Measurements from ENCODE around the gene CEP78.

Gene CEP78

GRCh38 chr9:78314953-78315870, 79.3 kb downstream of the CEP78 start:
- Histone ChIP-seq H3K36me3 (replicated peaks) (peaks cover 95% of the 10 kb centered on the region), H3K9me3 (no peaks in the 10 kb centered on the region), H3K4me1 (no peaks in the 10 kb centered on the region), H3K27me3 (ENCODE audit: low read depth) (no peaks in the 10 kb centered on the region), H3K4me3 (no peak overlapping the region)
- no peak for DNase-seq (ENCODE audit: low spot score in 2 of 2)
- in situ Hi-C loops (cut with MboI; ENCODE audit: low sequenced_read_pairs) = no loop called here

GRCh38 chr9:78316166-78316892, 80.5 kb downstream of the CEP78 start:
- in situ Hi-C loops (cut with MboI; ENCODE audit: low sequenced_read_pairs) = no loop called here
- Histone ChIP-seq H3K4me1 (no peaks in the 10 kb centered on the region), H3K27me3 (ENCODE audit: low read depth) (no peaks in the 10 kb centered on the region), H3K36me3 (replicated peaks) (peaks cover 95% of the 10 kb centered on the region), H3K4me3 (no peak overlapping the region), H3K9me3 (no peaks in the 10 kb centered on the region)
- no peak for DNase-seq (ENCODE audit: low spot score in 2 of 2)

GRCh38 chr9:78319197-78320029, 83.5 kb downstream of the CEP78 start:
- DNase-seq (ENCODE audit: low spot score in 2 of 2) = no peak
- H3K4me1 ChIP-seq = no peaks in the 10 kb centered on the region; the same call in 1 of the 2 replicates
- H3K9me3 ChIP-seq = no peaks in the 10 kb centered on the region
- in situ Hi-C loops (cut with MboI; ENCODE audit: low sequenced_read_pairs) = no loop called here
- no peak overlapping the region for H3K4me3 ChIP-seq
- peaks cover 97% of the 10 kb centered on the region for H3K36me3 ChIP-seq (replicated peaks)
- H3K27me3 ChIP-seq (ENCODE audit: low read depth) = no peaks in the 10 kb centered on the region

- Histone ChIP-seq H3K4me3 (no peak overlapping the region), H3K4me1 (peaks cover 4% of the 10 kb centered on the region), H3K36me3 (replicated peaks) (peaks cover 95% of the 10 kb centered on the region), H3K27me3 (ENCODE audit: low read depth) (no peaks in the 10 kb centered on the region), H3K9me3 (no peaks in the 10 kb centered on the region)
- DNase-seq (ENCODE audit: low spot score in 2 of 2) = no peak
- in situ Hi-C loops (cut with MboI; ENCODE audit: low sequenced_read_pairs) = no loop called here
Measured at GRCh38 chr9:78320030-78320693, 84.3 kb downstream of the CEP78 start.

GRCh38 chr9:78320875-78321496, 85.1 kb downstream of the CEP78 start:
- peaks cover 13% of the 10 kb centered on the region for H3K4me1 ChIP-seq
- no peak overlapping the region for H3K4me3 ChIP-seq
- H3K9me3 ChIP-seq = no peaks in the 10 kb centered on the region
- peaks cover 95% of the 10 kb centered on the region for H3K36me3 ChIP-seq (replicated peaks)
- DNase-seq (ENCODE audit: low spot score in 2 of 2) = no peak
- in situ Hi-C loops (cut with MboI; ENCODE audit: low sequenced_read_pairs) = no loop called here
- no peaks in the 10 kb centered on the region for H3K27me3 ChIP-seq (ENCODE audit: low read depth)

GRCh38 chr9:78321505-78321904, 85.6 kb downstream of the CEP78 start:
- H3K27me3 ChIP-seq (ENCODE audit: low read depth) = no peaks in the 10 kb centered on the region
- no peak overlapping the region for H3K4me3 ChIP-seq
- no peaks in the 10 kb centered on the region for H3K9me3 ChIP-seq
- H3K36me3 ChIP-seq (replicated peaks) = peaks cover 95% of the 10 kb centered on the region
- in situ Hi-C loops (cut with MboI; ENCODE audit: low sequenced_read_pairs) = no loop called here
- peaks cover 17% of the 10 kb centered on the region for H3K4me1 ChIP-seq
- no peak for DNase-seq (ENCODE audit: low spot score in 2 of 2)

GRCh38 chr9:78324068-78324650, 88.3 kb downstream of the CEP78 start:
- no peak for DNase-seq (ENCODE audit: low spot score in 2 of 2)
- Histone ChIP-seq H3K9me3 (no peaks in the 10 kb centered on the region), H3K36me3 (replicated peaks) (peaks cover 92% of the 10 kb centered on the region), H3K27me3 (ENCODE audit: low read depth) (no peaks in the 10 kb centered on the region), H3K4me1 (peaks cover 18% of the 10 kb centered on the region), H3K4me3 (no peak overlapping the region)
- in situ Hi-C loops (cut with MboI; ENCODE audit: low sequenced_read_pairs) = no loop called here

- Histone ChIP-seq H3K4me1 (peaks cover 23% of the 10 kb centered on the region), H3K4me3 (no peak overlapping the region), H3K9me3 (no peaks in the 10 kb centered on the region), H3K27me3 (ENCODE audit: low read depth) (no peaks in the 10 kb centered on the region), H3K36me3 (replicated peaks) (peaks cover 92% of the 10 kb centered on the region)
- in situ Hi-C loops (cut with MboI; ENCODE audit: low sequenced_read_pairs) = no loop called here
- DNase-seq (ENCODE audit: low spot score in 2 of 2) = no peak
Measured at GRCh38 chr9:78324682-78325081, 88.8 kb downstream of the CEP78 start.

GRCh38 chr9:78325343-78325742, 89.5 kb downstream of the CEP78 start:
- Histone ChIP-seq H3K27me3 (ENCODE audit: low read depth) (no peaks in the 10 kb centered on the region), H3K4me1 (peaks cover 30% of the 10 kb centered on the region), H3K9me3 (no peaks in the 10 kb centered on the region), H3K36me3 (replicated peaks) (peaks cover 90% of the 10 kb centered on the region), H3K4me3 (no peak overlapping the region)
- in situ Hi-C loops (cut with MboI; ENCODE audit: low sequenced_read_pairs) = no loop called here
- DNase-seq (ENCODE audit: low spot score in 2 of 2) = peak; percentile 37 to 66

GRCh38 chr9:78325846-78326360, 90.0 kb downstream of the CEP78 start:
- H3K9me3 ChIP-seq = no peaks in the 10 kb centered on the region
- H3K27me3 ChIP-seq (ENCODE audit: low read depth) = no peaks in the 10 kb centered on the region
- H3K36me3 ChIP-seq (replicated peaks) = peaks cover 87% of the 10 kb centered on the region
- no peak overlapping the region for H3K4me3 ChIP-seq
- H3K4me1 ChIP-seq = peaks cover 31% of the 10 kb centered on the region
- DNase-seq (ENCODE audit: low spot score in 2 of 2) = peak; percentile 48 to 58
- in situ Hi-C loops (cut with MboI; ENCODE audit: low sequenced_read_pairs) = no loop called here

GRCh38 chr9:78326564-78326963, 90.7 kb downstream of the CEP78 start:
- no peak for DNase-seq (ENCODE audit: low spot score in 2 of 2)
- Histone ChIP-seq H3K4me1 (peaks cover 31% of the 10 kb centered on the region), H3K36me3 (replicated peaks) (peaks cover 84% of the 10 kb centered on the region), H3K4me3 (no peak overlapping the region), H3K27me3 (ENCODE audit: low read depth) (no peaks in the 10 kb centered on the region), H3K9me3 (no peaks in the 10 kb centered on the region)
- in situ Hi-C loops (cut with MboI; ENCODE audit: low sequenced_read_pairs) = no loop called here
